ENCODE results near the gene PLEKHG1.

The PLEKHG1 gene

DNA sequence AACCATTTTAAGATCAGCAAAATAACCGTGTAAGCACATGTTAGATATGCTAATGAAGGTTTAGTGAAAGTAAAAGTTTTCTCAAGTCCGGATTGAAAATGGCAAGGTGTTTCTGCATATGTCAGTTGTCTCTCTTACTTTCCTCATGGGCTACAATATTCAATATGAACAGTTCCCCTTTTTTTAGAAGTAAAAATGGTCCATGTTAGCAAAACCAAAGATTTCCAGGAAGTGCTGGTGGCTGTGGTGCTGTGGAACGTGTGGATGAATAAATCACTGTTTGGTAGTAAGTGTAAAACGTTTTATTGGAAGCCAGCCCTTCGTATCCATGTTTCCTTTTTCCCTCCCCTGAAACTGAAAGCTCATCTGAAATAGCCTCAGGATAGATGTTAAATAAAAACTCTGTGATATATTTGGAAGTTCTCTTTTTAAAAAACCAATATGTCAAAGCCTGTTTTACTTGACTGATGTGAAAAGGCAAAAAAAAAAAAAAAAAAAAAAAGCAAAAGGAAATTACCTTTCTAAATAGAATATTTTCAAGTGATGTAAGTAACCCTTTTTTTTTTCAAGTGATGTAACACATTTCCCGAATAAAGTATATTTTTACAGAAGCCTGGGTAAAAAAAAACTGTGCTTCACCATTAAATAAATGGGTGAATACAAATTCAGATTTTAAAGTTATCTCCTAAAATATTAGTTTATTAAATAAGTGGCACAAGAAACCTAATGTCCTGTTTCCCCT lies 41.9 kb downstream of the PLEKHG1 start:
- no peak for DNase-seq

DNA sequence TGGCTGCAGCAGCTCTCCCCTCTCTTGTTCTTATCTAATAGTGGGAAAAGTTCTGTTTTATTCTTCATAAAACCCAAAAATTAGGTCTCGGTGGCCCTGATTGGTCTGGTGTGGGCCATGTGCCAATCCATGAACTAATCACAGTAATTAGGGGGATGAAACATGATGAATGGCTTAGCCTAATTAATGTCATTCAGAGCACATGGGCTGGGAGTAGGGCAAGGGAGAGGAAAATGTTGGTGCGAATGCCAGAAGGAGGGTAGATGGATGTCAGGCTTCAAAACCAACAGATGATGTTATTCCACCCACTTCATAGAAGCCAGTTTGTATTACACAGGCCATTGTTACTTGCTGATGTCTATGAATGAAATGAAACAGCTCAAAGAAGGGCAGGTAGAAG lies 46.5 kb downstream of the PLEKHG1 start:
- no peak for DNase-seq

DNA sequence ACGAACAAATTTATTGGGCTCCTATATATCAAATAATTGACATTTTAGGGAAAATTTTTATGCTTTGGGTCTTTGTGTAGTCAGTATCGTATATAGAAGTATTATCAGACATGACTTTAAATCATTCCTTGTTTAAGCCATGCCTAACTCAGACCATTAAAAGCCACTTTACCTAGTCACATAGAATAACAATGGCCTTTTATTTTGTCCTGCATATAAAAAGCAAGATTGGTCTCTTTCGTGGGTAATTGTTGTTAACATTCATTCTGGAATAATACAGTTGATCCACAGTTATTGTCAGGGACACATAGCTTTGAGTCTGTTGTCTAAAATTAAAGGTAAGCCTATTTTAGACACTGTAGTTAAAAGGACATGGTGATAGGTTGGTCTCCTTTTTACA lies 47.4 kb downstream of the PLEKHG1 start:
- DNase-seq, result no peak

Data from activated T-cell treated with anti-CD3 and anti-CD28 coated beads, Interleukin-2, amount 50 U/mL, for 1 hour (primary cell).